ENCODE results near the gene ZDHHC18. TPM values are rescaled to one million over a fixed set of nuclear protein-coding genes. Genes with fewer than 3 reads are reported as not detected.

ZDHHC18 gene
- total and polyA plus RNA-seq, 2 of the 8 experiments (the other 6 are each of a cell fraction or from before 2014, with no cell fraction given): 29.7 to 49.8 TPM

GRCh38 chr1:26858891-26859640 is 32.6 kb downstream of the ZDHHC18 start:
- H3K4me1 ChIP-seq (replicated peaks in 1 of 4; ENCODE audit: control insufficient read depth in 3 of 4, insufficient read depth in 4 of 4, low read length in 3 of 4): peaks cover 0 to 19% (median 15%) of the 10 kb centered on the region in 4 experiments; a peak in 6 of 7 replicates
- H2BK12ac ChIP-seq (ENCODE audit: low read depth, low read length): peak overlapping the region; percentile 60; the same call in 1 of the 2 replicates
- H3K14ac ChIP-seq (ENCODE audit: insufficient read length): no peak overlapping the region
- no peak overlapping the region for H3K18ac ChIP-seq (ENCODE audit: extremely low read depth, low read length)
- no peak overlapping the region for H2AK5ac ChIP-seq (ENCODE audit: low read depth, low read length)
- 85% methylated on average over 6 of the region's 7 CpGs; no CpG with 5 or more reads in 1 of the 2 experiments for whole genome bisulfite sequencing, 2 experiments (ENCODE audit: extremely low coverage in 1 of 2, insufficient coverage in 1 of 2, insufficient read length in 1 of 2, insufficient replicate concordance in 2 of 2, low coverage in 1 of 2, low lambda C conversion rate in 2 of 2, missing lambda C conversion rate in 1 of 2)
- no peak overlapping the region for H2BK5ac ChIP-seq (ENCODE audit: low read depth, low read length)
- H2BK120ac ChIP-seq (replicated peaks; ENCODE audit: low read depth, low read length): no peak overlapping the region
- H3K4me2 ChIP-seq (ENCODE audit: insufficient read depth in 1 of 2, low read depth in 2 of 2, low read length in 2 of 2): no peak overlapping the region
- POLR2A ChIA-PET (ENCODE audit: partially characterized antibody): interaction anchor here (0.6 to 2.8 kb wide), 9 partner anchors 9 to 89 kb away, joined by 3 to 8 read pairs (median 3); partner anchors contain the start of gene PIGV
- no peaks in the 10 kb centered on the region for H3K79me1 ChIP-seq (ENCODE audit: low read depth, low read length)
- no peak overlapping the region for H3K9ac ChIP-seq (replicated peaks in 1 of 4; ENCODE audit: extremely low read depth in 1 of 4, low read depth in 3 of 4, low read length in 3 of 4)
- H3K9me3 ChIP-seq (ENCODE audit: insufficient read depth in 2 of 2, low read depth in 1 of 2, low read length in 1 of 2): no peaks in the 10 kb centered on the region
- no peak overlapping the region for H3K23ac ChIP-seq (ENCODE audit: insufficient read length)
- no peak overlapping the region for H3K4ac ChIP-seq (replicated peaks; ENCODE audit: insufficient read length, low read depth, low read length)
- no peak overlapping the region for H2BK20ac ChIP-seq (ENCODE audit: low read length)
- no peak overlapping the region for H3K56ac ChIP-seq (replicated peaks; ENCODE audit: insufficient read length, low read depth, low read length)
- peaks cover 4 to 9% (median 9%) of the 10 kb centered on the region in 4 experiments; a peak in 5 of 7 replicates for H3K27me3 ChIP-seq (replicated peaks in 1 of 4; ENCODE audit: control insufficient read depth in 3 of 4, extremely low read depth in 1 of 4, insufficient read depth in 3 of 4, low read length in 3 of 4)
- CTCF ChIA-PET (ENCODE audit: partially characterized antibody): interaction anchor here (0.7 to 22.8 kb wide), 17 partner anchors 9 to 275 kb away, joined by 3 to 547 read pairs (median 6); partner anchors contain the start of genes GPATCH3 and GPN2
- no peaks in the 10 kb centered on the region for H3K79me2 ChIP-seq (ENCODE audit: control insufficient read depth in 1 of 2, insufficient read depth in 2 of 2, low read length in 2 of 2)
- no peak for DNase-seq (ENCODE audit: low read depth in 1 of 2, low spot score in 2 of 2)
- no peak overlapping the region; the same call in 1 of the 2 replicates for H4K8ac ChIP-seq (ENCODE audit: extremely low read depth, insufficient read depth, low read length)
- no peak overlapping the region for H3K27ac ChIP-seq (ENCODE audit: low read depth, low read length)
- 0 out of 2 replicates have a peak overlapping the region, but pooled peaks have one; percentile 3 for H2BK15ac ChIP-seq (ENCODE audit: low read length)
- H2AFZ ChIP-seq (ENCODE audit: low read length): no peak overlapping the region
- H3K4me3 ChIP-seq (ENCODE audit: extremely low read depth in 1 of 4, insufficient read depth in 2 of 4, low read depth in 3 of 4, low read length in 4 of 4): no peak overlapping the region
- H4K91ac ChIP-seq (replicated peaks; ENCODE audit: insufficient read length, low read length): no peak overlapping the region
- FAIRE-seq: no peak
- H4K20me1 ChIP-seq (replicated peaks in 1 of 2; ENCODE audit: control insufficient read depth in 1 of 2, insufficient read depth in 2 of 2, low read length in 2 of 2): peaks cover 0 to 3% of the 10 kb centered on the region in 2 experiments
- no peak for TF ChIP-seq JUND (IDR thresholded peaks at IDR 0.05; ENCODE audit: low read length)
- TF ChIP-seq TEAD4 (IDR thresholded peaks at IDR 0.05; ENCODE audit: low read depth, low read length): no peak
- no peak for TF ChIP-seq USF2 (IDR thresholded peaks at IDR 0.05; ENCODE audit: low read length)
- TF ChIP-seq JUN (IDR thresholded peaks at IDR 0.05; ENCODE audit: low read depth, low read length): no peak
- TF ChIP-seq CBX8 (IDR thresholded peaks at IDR 0.05; ENCODE audit: borderline replicate concordance, low read depth, low read length): no peak
- no peak for TF ChIP-seq E2F6 (IDR thresholded peaks at IDR 0.05)
- H4K5ac ChIP-seq (ENCODE audit: insufficient read length, low read depth, low read length): no peak overlapping the region
- H3K23me2 ChIP-seq (ENCODE audit: low read depth, low read length): peaks cover under 1% of the 10 kb centered on the region; the same call in 1 of the 2 replicates
- no peaks in the 10 kb centered on the region; a peak in 2 of 8 replicates for H3K36me3 ChIP-seq (ENCODE audit: control insufficient read depth in 2 of 4, insufficient read depth in 4 of 4, low read length in 3 of 4)

All from H1 (cell line).